GM21423 (cell line): ENCODE results near the gene MPC1.
A peak's percentile ranks its signal among the peaks of the same experiment; 100 is the strongest.
"Not testable (repeated sequence)": the region's sequence is repeated elsewhere in the genome, so short reads cannot be mapped to it uniquely, and the experiment has no call there.

Source experiments
- ATAC-seq: cut with Tn5 transposase; IDR thresholded peaks from one replicate; pipeline ENCODE4 v1.9.1; 2021; ENCODE audit warnings: mild to moderate bottlenecking, moderate library complexity; ENCODE audit not compliant: unreplicated experiment

Gene MPC1

GRCh38 chr6:166348305-166348949 lies 34.3 kb downstream of the MPC1 start:
- no peak for ATAC-seq

- ATAC-seq: no peak
Observed at GRCh38 chr6:166346965-166347364, 35.8 kb downstream of the MPC1 start.

- no peak for ATAC-seq
Observed at GRCh38 chr6:166346449-166346848, 36.3 kb downstream of the MPC1 start.

GRCh38 chr6:166345672-166346071 lies 37.1 kb downstream of the MPC1 start:
- not testable (repeated sequence) for ATAC-seq

GRCh38 chr6:166344921-166345320 lies 37.8 kb downstream of the MPC1 start:
- ATAC-seq: not testable (repeated sequence)

GRCh38 chr6:166344240-166344639 lies 38.5 kb downstream of the MPC1 start:
- ATAC-seq: no peak

- ATAC-seq: peak; percentile 26
Observed at GRCh38 chr6:166343150-166343487, 39.6 kb downstream of the MPC1 start.

- ATAC-seq: peak; percentile 93
Observed at GRCh38 chr6:166342349-166343149, 40.2 kb downstream of the MPC1 start, which contains the start of gene SFT2D1. Gene SFT2D1, minus strand, starts transcription at chr6:166342545. Its CDS starts 64 bp downstream, at chr6:166342481.

GRCh38 chr6:166341977-166342348 lies 40.8 kb downstream of the MPC1 start:
- no peak for ATAC-seq

GRCh38 chr6:166341464-166341863 lies 41.3 kb downstream of the MPC1 start:
- no peak for ATAC-seq

- ATAC-seq: no peak
Observed at GRCh38 chr6:166338854-166339253, 43.9 kb downstream of the MPC1 start.

GRCh38 chr6:166336847-166337246 lies 45.9 kb downstream of the MPC1 start:
- ATAC-seq: no peak

- peak; percentile 48 for ATAC-seq
Observed at GRCh38 chr6:166335378-166336302, 47.1 kb downstream of the MPC1 start.

GRCh38 chr6:166334878-166335277 lies 47.9 kb downstream of the MPC1 start:
- no peak for ATAC-seq

- ATAC-seq: peak; percentile 72
Observed at GRCh38 chr6:166333172-166333995, 49.4 kb downstream of the MPC1 start.

GRCh38 chr6:166331503-166332415 lies 51.0 kb downstream of the MPC1 start:
- ATAC-seq: no peak

GRCh38 chr6:166330612-166331011 lies 52.1 kb downstream of the MPC1 start:
- no peak for ATAC-seq

GRCh38 chr6:166325383-166326042 lies 57.2 kb downstream of the MPC1 start:
- peak; percentile 88 for ATAC-seq

- ATAC-seq: no peak
Observed at GRCh38 chr6:166323395-166323794, 59.3 kb downstream of the MPC1 start.
